Endothelial cell of umbilical vein (primary cell): ENCODE results near the gene GRB2. TPM values are rescaled to one million over a fixed set of nuclear protein-coding genes. Genes with fewer than 3 reads are reported as not detected.
A peak's percentile ranks its signal among the peaks of the same experiment; 100 is the strongest.

Experiments used
- BruUV-seq: library from RNA; stranded (reverse); fragments of 400-500 nt; replicated peaks from 2 replicates; lab custom pipeline; 2021; lab: Mats Ljungman, UMichigan
- CTCF ChIA-PET: fragments of 300-600, 350-600 bp; sonication (Branson Sonifier 250); formaldehyde crosslinking; loops from one replicate; lab custom pipeline; 2021; ENCODE audit warnings: antibody characterized with exemption, inconsistent platforms; lab: Charles Lee
- POLR2A ChIA-PET: fragments of 300-600, 350-600 bp; sonication (Branson Sonifier 250); formaldehyde crosslinking; loops from one replicate; lab custom pipeline; 2021; ENCODE audit warnings: antibody characterized with exemption, inconsistent platforms; lab: Charles Lee
- DNase-seq: peaks from one replicate; pipeline ENCODE4 v3.0.0-alpha.2; 2011; ENCODE audit warnings: low read depth, low spot score
- FAIRE-seq: peaks from 2 replicates; lab custom pipeline; 2011; peaks lifted over from hg19 to GRCh38; lab: Jason Lieb, UNC
- H2AFZ ChIP-seq: 2 replicates; pipeline ENCODE4 v1.6.0; 2012; ENCODE audit warnings: low read depth, low read length, control low read depth, inconsistent platforms
- H3K27ac ChIP-seq: 2 replicates; pipeline ENCODE4 v1.5.1; 2011; ENCODE audit warnings: low read depth, mild to moderate bottlenecking, control low read depth, low read length, moderate library complexity; ENCODE audit not compliant: insufficient read depth
- H3K27me3 ChIP-seq, 2 experiments: 2 replicates each; pipeline versions ENCODE4 v1.6.0 to v1.6.1; 2011; ENCODE audit warnings: low read length in 2 of 2, mixed read lengths in 1 of 2; ENCODE audit not compliant: control insufficient read depth in 2 of 2, insufficient read depth in 2 of 2
- H3K36me3 ChIP-seq, 2 experiments: 2 replicates in 1 of 2; 3 replicates in 1 of 2; pipeline ENCODE4 v1.5.1; 2011; ENCODE audit warnings: low read length in 2 of 2, mild to moderate bottlenecking in 1 of 2, moderate library complexity in 1 of 2; ENCODE audit not compliant: control insufficient read depth in 2 of 2, insufficient read depth in 2 of 2; ENCODE audit errors: extremely low read depth in 1 of 2
- H3K4me1 ChIP-seq: 3 replicates; pipeline ENCODE4 v1.5.1; 2011; ENCODE audit warnings: mild to moderate bottlenecking, low read length; ENCODE audit not compliant: control insufficient read depth, insufficient read depth; ENCODE audit errors: extremely low read depth
- H3K4me2 ChIP-seq: 2 replicates; pipeline ENCODE4 v1.6.1; 2011; ENCODE audit warnings: low read length, control low read depth, mixed read lengths; ENCODE audit not compliant: insufficient read depth
- H3K4me3 ChIP-seq, 3 experiments: fragments of 200-600 bp in 1 of 3; sonication (generic), shearing (Covaris generic) in 1 of 3; replicated peaks in 1 of 3; 2 replicates each; pipeline ENCODE4 v1.5.1; 2011 to 2016; ENCODE audit warnings: control low read depth in 3 of 3, low read length in 3 of 3, mild to moderate bottlenecking in 2 of 3, inconsistent platforms in 1 of 3, low read depth in 1 of 3, moderate library complexity in 1 of 3; ENCODE audit not compliant: insufficient read depth in 1 of 3
- H3K79me2 ChIP-seq: 2 replicates; pipeline ENCODE4 v1.6.0; 2012; ENCODE audit warnings: low read length, inconsistent platforms; ENCODE audit not compliant: control insufficient read depth, insufficient read depth
- H3K9ac ChIP-seq: replicated peaks from 2 replicates; pipeline ENCODE3; 2011; ENCODE audit warnings: low read length, control low read depth; ENCODE audit not compliant: insufficient read depth; ENCODE audit errors: extremely low read depth
- H3K9me1 ChIP-seq: replicated peaks from 3 replicates; pipeline ENCODE4 v1.6.0; 2011; ENCODE audit warnings: mild to moderate bottlenecking, low read length; ENCODE audit not compliant: control insufficient read depth, insufficient read depth; ENCODE audit errors: extremely low read depth
- H3K9me3 ChIP-seq: replicated peaks from 2 replicates; pipeline ENCODE4 v1.5.1; 2012; ENCODE audit warnings: low read length, inconsistent platforms; ENCODE audit not compliant: control insufficient read depth, insufficient read depth
- H4K20me1 ChIP-seq: replicated peaks from 2 replicates; pipeline ENCODE3; 2011; ENCODE audit warnings: mild to moderate bottlenecking, low read length; ENCODE audit not compliant: control insufficient read depth, insufficient read depth; ENCODE audit errors: extremely low read depth
- CTCF ChIP-seq, 2 donors: IDR thresholded peaks; 1 replicate in 1 of 2; 2 replicates in 1 of 2; pipeline ENCODE4 v1.5.1; 2011; ENCODE audit warnings: low read length in 2 of 2, mild to moderate bottlenecking in 2 of 2, moderate library complexity in 2 of 2, control low read depth in 1 of 2, inconsistent platforms in 1 of 2, low read depth in 1 of 2; ENCODE audit not compliant: insufficient read depth in 1 of 2; ENCODE audit errors: extremely low read depth in 1 of 2
- EZH2 ChIP-seq: IDR thresholded peaks from 2 replicates; pipeline ENCODE4 v1.6.1; 2012; ENCODE audit warnings: borderline replicate concordance, low read depth, mild to moderate bottlenecking, moderate library complexity, low read length, inconsistent platforms; ENCODE audit not compliant: severe bottlenecking
- FOS ChIP-seq: IDR thresholded peaks from 2 replicates; pipeline ENCODE4 v1.6.1; 2011; ENCODE audit warnings: mild to moderate bottlenecking, low read length, moderate library complexity, borderline replicate concordance; ENCODE audit not compliant: insufficient read depth
- GATA2 ChIP-seq: IDR thresholded peaks from 2 replicates; pipeline ENCODE4 v1.7.0; 2011; ENCODE audit warnings: low read depth, mild to moderate bottlenecking, moderate library complexity, mixed read lengths, low read length; ENCODE audit not compliant: insufficient read length, insufficient read depth
- JUN ChIP-seq: IDR thresholded peaks from 2 replicates; pipeline ENCODE4 v1.6.1; 2011; ENCODE audit warnings: borderline replicate concordance, low read depth; ENCODE audit not compliant: insufficient read length, insufficient read depth
- MAX ChIP-seq: IDR thresholded peaks from 2 replicates; pipeline ENCODE4 v1.6.1; 2011; ENCODE audit not compliant: insufficient read depth, insufficient read length
- MYC ChIP-seq: IDR thresholded peaks from one replicate; pipeline ENCODE4 v1.6.1; 2011; ENCODE audit warnings: mild to moderate bottlenecking, low read depth, low read length
- POLR2A ChIP-seq: IDR thresholded peaks from 2 replicates; pipeline ENCODE4 v1.6.1; 2012; ENCODE audit warnings: low read depth, mild to moderate bottlenecking, control low read depth, low read length
- POLR2AphosphoS5 ChIP-seq: IDR thresholded peaks from 2 replicates; pipeline ENCODE4 v1.6.1; 2012; ENCODE audit warnings: low read depth, mild to moderate bottlenecking, control low read depth, low read length, moderate library complexity; ENCODE audit not compliant: insufficient read depth
- dilution Hi-C: fragments of 300-500 bp; cut with MboI; formaldehyde crosslinking; loops from one replicate; pipeline ENCODE4 v1.15.0; 2019; ENCODE audit warnings: low sequenced_read_pairs; ENCODE audit not compliant: extremely low pct_ligation_motif_present
- intact Hi-C: fragments of 100-400 bp; cut with micrococcal nuclease; formaldehyde crosslinking; loops from one replicate; pipeline ENCODE4 v1.10.0; 2022
- polyA plus RNA-seq, 4 experiments: library from polyadenylated mRNA; depleted of rRNA in 3 of 4; stranded (reverse) in 3 of 4; unstranded in 1 of 4; fragments of >200 nt; gene quantifications; 2 replicates each; pipeline versions ENCODE4 v1.2.1 to v1.2.3, GENCODE V29; 2011 to 2012; ENCODE audit warnings: missing spikeins in 1 of 4
- total RNA-seq: library from RNA; stranded (reverse); gene quantifications from 2 replicates; pipeline ENCODE4 v1.2.3, GENCODE V29; 2021

The GRB2 gene
- total and polyA plus RNA-seq, 2 donors (not counting 3 experiments of a cell fraction or from before 2014, with no cell fraction given) = 51.5 to 93.9 TPM

- Histone ChIP-seq H3K27ac (no peak overlapping the region), H3K36me3 (peaks cover 0 to 10% of the 10 kb centered on the region in 2 experiments), H3K79me2 (peaks cover 8% of the 10 kb centered on the region), H4K20me1 (no peaks in the 10 kb centered on the region), H2AFZ (peak overlapping the region; percentile 85), H3K4me1 (peaks cover 8% of the 10 kb centered on the region), H3K4me2 (peak overlapping the region; percentile 83), H3K27me3 (no peaks in the 10 kb centered on the region), H3K9me1 (no peaks in the 10 kb centered on the region), H3K4me3 (peak overlapping the region; percentile 66 to 85 (median 75)), H3K9me3 (no peaks in the 10 kb centered on the region), H3K9ac (peak overlapping the region; percentile 72)
- intact Hi-C loops (loop anchor here (1.0 to 2.0 kb wide), 4 partner anchors 18 to 227 kb away; partner anchors contain the start of genes CASKIN2, GRB2 and MIF4GD), dilution Hi-C loops (no loop called here)
- CTCF ChIA-PET = interaction anchor here (0.8 to 2.4 kb wide), 11 partner anchors 19 to 228 kb away, joined by 3 to 68 read pairs (median 6); partner anchors contain the start of genes GGA3, GRB2, MIF4GD and MRPS7
- no peak for TF ChIP-seq MYC
- no peak for TF ChIP-seq POLR2AphosphoS5
- TF ChIP-seq FOS = no peak
- TF ChIP-seq CTCF (IDR thresholded peaks at IDR 0.05; ENCODE audit: extremely low read depth in 1 of 2, insufficient read depth in 1 of 2, low read depth in 1 of 2, low read length in 2 of 2) = no peak
- TF ChIP-seq MAX = no peak
- TF ChIP-seq POLR2A = no peak
- no peak for TF ChIP-seq EZH2
- TF ChIP-seq JUN = no peak
- no peak for TF ChIP-seq GATA2
- POLR2A ChIA-PET = interaction anchor here (0.6 to 1.7 kb wide), 7 partner anchors 11 to 151 kb away, joined by 3 to 17 read pairs (median 4); partner anchors contain the start of genes GGA3, GRB2, MIF4GD and MRPS7
- BruUV-seq = TSS peak; percentile 41
- DNase-seq (no peak), FAIRE-seq (no peak)
Measured at GRCh38 chr17:75288770-75289114, 116.7 kb downstream of the GRB2 start.
